ENCODE data around the gene ZNF398.

Gene ZNF398

GRCh38 chr7:149147072-149147751, at the start of gene ZNF398:
ZNF398 (plus strand) TSS chr7:149147453; CDS start chr7:149147743, 290 bp downstream.
- H3K27me3 ChIP-seq (ENCODE audit: control insufficient read depth in 2 of 2, insufficient read depth in 2 of 2, low read length in 2 of 2) = no peaks in the 10 kb centered on the region
- H3K4me3 ChIP-seq (ENCODE audit: low read length in 2 of 2) = peak within 1 kb of the TSS; percentile 88 to 95
- H3K9me3 ChIP-seq (ENCODE audit: control insufficient read depth in 2 of 2, low read length in 2 of 2) = no peaks in the 10 kb centered on the region
- peak within 1 kb of the TSS; percentile 71 to 90 for H3K27ac ChIP-seq (ENCODE audit: low read depth in 2 of 2, low read length in 2 of 2)
- peak within 1 kb of the TSS; percentile 84 to 94 for H3K9ac ChIP-seq (ENCODE audit: low read depth in 1 of 2, low read length in 2 of 2)
- H3K36me3 ChIP-seq (ENCODE audit: control insufficient read depth in 2 of 2, insufficient read depth in 2 of 2, low read length in 2 of 2) = no peaks in the 10 kb centered on the region
- peaks cover 4 to 9% of the 10 kb centered on the region in 2 donors for H3K4me1 ChIP-seq (ENCODE audit: control insufficient read depth in 2 of 2, insufficient read depth in 2 of 2, low read length in 2 of 2)

DNA sequence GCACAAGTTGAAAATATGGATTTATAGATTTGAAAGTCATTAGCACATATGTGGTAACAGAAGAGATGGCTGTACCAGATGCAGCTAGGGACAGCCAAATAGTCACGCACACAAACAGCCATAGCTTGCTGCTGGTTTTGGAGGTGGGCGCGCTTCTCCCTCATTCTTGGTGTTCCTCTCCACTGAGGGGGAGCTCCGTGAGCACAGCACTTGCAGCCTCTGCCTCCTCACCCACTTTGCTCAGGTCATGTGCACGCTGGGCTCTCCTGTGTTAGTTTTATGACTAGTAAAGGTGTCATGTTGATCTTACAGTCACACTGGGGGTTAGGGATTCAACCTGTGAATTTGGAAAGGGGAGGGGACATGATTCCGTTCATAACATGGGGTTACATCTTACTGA, 48.2 kb upstream of the ZNF398 start:
- no peaks in the 10 kb centered on the region for H3K4me1 ChIP-seq (ENCODE audit: control insufficient read depth in 2 of 2, insufficient read depth in 2 of 2, low read length in 2 of 2)
- H3K36me3 ChIP-seq (ENCODE audit: control insufficient read depth in 2 of 2, insufficient read depth in 2 of 2, low read length in 2 of 2) = peaks cover 0 to 3% of the 10 kb centered on the region in 2 donors
- H3K27me3 ChIP-seq (ENCODE audit: control insufficient read depth in 2 of 2, insufficient read depth in 2 of 2, low read length in 2 of 2) = no peaks in the 10 kb centered on the region
- no peak overlapping the region for H3K4me3 ChIP-seq (ENCODE audit: low read length in 2 of 2)
- H3K9me3 ChIP-seq (ENCODE audit: control insufficient read depth in 2 of 2, low read length in 2 of 2) = no peaks in the 10 kb centered on the region
- H3K9ac ChIP-seq (ENCODE audit: low read depth in 1 of 2, low read length in 2 of 2) = no peak overlapping the region
- H3K27ac ChIP-seq (ENCODE audit: low read depth in 2 of 2, low read length in 2 of 2) = no peak overlapping the region

DNA sequence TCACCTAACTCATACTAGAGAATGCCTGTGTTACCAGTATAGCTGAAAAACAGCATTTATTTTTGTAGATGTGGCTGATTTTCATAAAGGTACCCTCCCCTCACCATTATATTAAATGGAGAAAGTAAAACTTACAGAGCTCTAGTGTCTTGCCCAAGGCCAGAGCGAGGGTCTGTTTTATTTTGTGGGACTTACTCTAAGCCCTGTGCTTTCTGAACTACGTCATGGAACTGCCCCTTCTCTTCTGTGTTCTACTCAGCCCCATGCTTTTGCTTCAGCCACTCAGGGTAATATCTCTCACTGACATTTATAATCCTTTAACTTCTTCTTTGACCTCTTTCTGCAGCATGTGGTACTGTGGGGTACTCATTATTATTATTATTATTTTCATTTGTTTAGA, 46.4 kb upstream of the ZNF398 start:
- Histone ChIP-seq H3K4me1 (ENCODE audit: control insufficient read depth in 2 of 2, insufficient read depth in 2 of 2, low read length in 2 of 2) (no peaks in the 10 kb centered on the region), H3K9ac (ENCODE audit: low read depth in 1 of 2, low read length in 2 of 2) (no peak overlapping the region)

GRCh38 chr7:149102666-149103065, 44.6 kb upstream of the ZNF398 start:
- no peak overlapping the region for H3K27ac ChIP-seq (ENCODE audit: low read depth in 2 of 2, low read length in 2 of 2)
- H3K36me3 ChIP-seq (ENCODE audit: control insufficient read depth in 2 of 2, insufficient read depth in 2 of 2, low read length in 2 of 2) = peaks cover 0 to 3% of the 10 kb centered on the region in 2 donors
- no peak overlapping the region for H3K4me3 ChIP-seq (ENCODE audit: low read length in 2 of 2)
- H3K9me3 ChIP-seq (ENCODE audit: control insufficient read depth in 2 of 2, low read length in 2 of 2) = no peaks in the 10 kb centered on the region
- no peaks in the 10 kb centered on the region for H3K4me1 ChIP-seq (ENCODE audit: control insufficient read depth in 2 of 2, insufficient read depth in 2 of 2, low read length in 2 of 2)
- no peak overlapping the region for H3K9ac ChIP-seq (ENCODE audit: low read depth in 1 of 2, low read length in 2 of 2)
- H3K27me3 ChIP-seq (ENCODE audit: control insufficient read depth in 2 of 2, insufficient read depth in 2 of 2, low read length in 2 of 2) = no peaks in the 10 kb centered on the region

More for the DNA sequence above, 46.4 kb upstream of the ZNF398 start:
- Histone ChIP-seq H3K36me3 (ENCODE audit: control insufficient read depth in 2 of 2, insufficient read depth in 2 of 2, low read length in 2 of 2) (peaks cover 0 to 3% of the 10 kb centered on the region in 2 donors), H3K27me3 (ENCODE audit: control insufficient read depth in 2 of 2, insufficient read depth in 2 of 2, low read length in 2 of 2) (no peaks in the 10 kb centered on the region), H3K27ac (ENCODE audit: low read depth in 2 of 2, low read length in 2 of 2) (no peak overlapping the region), H3K9me3 (ENCODE audit: control insufficient read depth in 2 of 2, low read length in 2 of 2) (no peaks in the 10 kb centered on the region), H3K4me3 (ENCODE audit: low read length in 2 of 2) (no peak overlapping the region)

DNA sequence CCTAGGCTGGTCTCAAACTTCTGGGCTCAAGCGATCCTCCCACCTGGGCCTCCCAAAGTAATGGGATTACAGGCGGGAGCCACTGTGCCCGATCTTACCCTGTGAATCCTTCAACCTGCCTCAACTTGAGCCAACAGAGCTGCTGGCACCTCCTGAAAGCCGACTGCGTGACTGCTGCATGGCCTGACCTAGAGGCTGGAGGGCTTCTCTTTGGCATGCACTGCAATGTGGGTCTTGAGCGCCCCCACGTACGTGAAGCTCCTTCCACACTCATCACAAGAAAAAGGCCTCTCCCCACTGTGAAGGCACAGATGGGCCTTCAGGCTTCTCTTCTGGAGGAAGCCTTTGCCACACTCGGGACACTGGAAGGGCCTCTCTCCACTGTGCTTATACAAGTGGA, 43.8 kb upstream of the ZNF398 start:
- Histone ChIP-seq H3K9ac (ENCODE audit: low read depth in 1 of 2, low read length in 2 of 2) (no peak overlapping the region), H3K4me1 (ENCODE audit: control insufficient read depth in 2 of 2, insufficient read depth in 2 of 2, low read length in 2 of 2) (no peaks in the 10 kb centered on the region), H3K4me3 (ENCODE audit: low read length in 2 of 2) (no peak overlapping the region), H3K27ac (ENCODE audit: low read depth in 2 of 2, low read length in 2 of 2) (no peak overlapping the region), H3K36me3 (ENCODE audit: control insufficient read depth in 2 of 2, insufficient read depth in 2 of 2, low read length in 2 of 2) (peaks cover 0 to 3% of the 10 kb centered on the region in 2 donors), H3K9me3 (ENCODE audit: control insufficient read depth in 2 of 2, low read length in 2 of 2) (no peaks in the 10 kb centered on the region), H3K27me3 (ENCODE audit: control insufficient read depth in 2 of 2, insufficient read depth in 2 of 2, low read length in 2 of 2) (no peaks in the 10 kb centered on the region)

DNA sequence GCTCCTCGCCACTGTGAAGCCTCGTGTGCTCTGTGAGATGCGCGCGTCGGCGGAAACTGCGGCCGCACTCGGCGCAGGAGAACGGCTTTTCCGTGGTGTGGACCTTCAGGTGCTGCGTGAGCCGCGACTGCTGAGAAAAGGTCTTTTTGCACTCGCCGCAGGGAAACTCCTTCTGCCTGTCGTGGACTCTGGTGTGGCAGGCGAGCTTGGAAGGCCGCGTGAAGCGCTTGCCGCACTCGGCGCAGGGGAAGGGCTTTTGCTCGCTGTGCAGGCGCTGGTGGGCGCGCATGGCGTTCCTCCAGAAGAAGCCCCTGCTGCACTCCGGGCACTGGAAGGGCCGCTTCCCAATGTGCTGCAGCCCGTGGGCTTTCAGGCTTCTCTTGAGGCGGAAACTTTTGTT, 43.0 kb upstream of the ZNF398 start:
- no peaks in the 10 kb centered on the region for H3K27me3 ChIP-seq (ENCODE audit: control insufficient read depth in 2 of 2, insufficient read depth in 2 of 2, low read length in 2 of 2)
- H3K36me3 ChIP-seq (ENCODE audit: control insufficient read depth in 2 of 2, insufficient read depth in 2 of 2, low read length in 2 of 2) = peaks cover 0 to 3% of the 10 kb centered on the region in 2 donors
- no peaks in the 10 kb centered on the region for H3K9me3 ChIP-seq (ENCODE audit: control insufficient read depth in 2 of 2, low read length in 2 of 2)
- H3K4me3 ChIP-seq (ENCODE audit: low read length in 2 of 2) = no peak overlapping the region
- H3K4me1 ChIP-seq (ENCODE audit: control insufficient read depth in 2 of 2, insufficient read depth in 2 of 2, low read length in 2 of 2) = no peaks in the 10 kb centered on the region
- no peak overlapping the region for H3K27ac ChIP-seq (ENCODE audit: low read depth in 2 of 2, low read length in 2 of 2)
- H3K9ac ChIP-seq (ENCODE audit: low read depth in 1 of 2, low read length in 2 of 2) = no peak overlapping the region

DNA sequence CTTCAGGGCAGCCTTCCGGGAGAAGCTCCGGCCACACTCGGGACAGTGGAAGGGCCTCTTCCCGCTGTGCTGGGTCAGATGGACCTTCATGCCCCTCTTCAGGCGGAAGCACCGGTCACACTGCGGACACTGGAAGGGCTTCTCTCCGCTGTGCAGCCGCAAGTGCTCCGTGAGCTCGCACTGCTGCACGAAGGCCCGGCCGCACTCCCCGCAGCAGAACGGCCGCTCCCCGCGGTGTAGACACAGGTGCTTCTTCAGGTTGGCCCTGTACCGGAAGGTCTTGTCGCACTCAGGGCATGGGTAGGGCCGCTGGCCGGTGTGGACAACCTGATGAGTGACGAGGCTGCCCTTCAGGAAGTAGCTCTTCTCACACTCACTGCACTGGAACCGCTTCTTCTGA, 42.5 kb upstream of the ZNF398 start:
- Histone ChIP-seq H3K27ac (ENCODE audit: low read depth in 2 of 2, low read length in 2 of 2) (no peak overlapping the region), H3K9me3 (ENCODE audit: control insufficient read depth in 2 of 2, low read length in 2 of 2) (no peaks in the 10 kb centered on the region), H3K4me1 (ENCODE audit: control insufficient read depth in 2 of 2, insufficient read depth in 2 of 2, low read length in 2 of 2) (no peaks in the 10 kb centered on the region), H3K9ac (ENCODE audit: low read depth in 1 of 2, low read length in 2 of 2) (no peak overlapping the region), H3K36me3 (ENCODE audit: control insufficient read depth in 2 of 2, insufficient read depth in 2 of 2, low read length in 2 of 2) (peaks cover 0 to 3% of the 10 kb centered on the region in 2 donors), H3K27me3 (ENCODE audit: control insufficient read depth in 2 of 2, insufficient read depth in 2 of 2, low read length in 2 of 2) (no peaks in the 10 kb centered on the region), H3K4me3 (ENCODE audit: low read length in 2 of 2) (no peak overlapping the region)

DNA sequence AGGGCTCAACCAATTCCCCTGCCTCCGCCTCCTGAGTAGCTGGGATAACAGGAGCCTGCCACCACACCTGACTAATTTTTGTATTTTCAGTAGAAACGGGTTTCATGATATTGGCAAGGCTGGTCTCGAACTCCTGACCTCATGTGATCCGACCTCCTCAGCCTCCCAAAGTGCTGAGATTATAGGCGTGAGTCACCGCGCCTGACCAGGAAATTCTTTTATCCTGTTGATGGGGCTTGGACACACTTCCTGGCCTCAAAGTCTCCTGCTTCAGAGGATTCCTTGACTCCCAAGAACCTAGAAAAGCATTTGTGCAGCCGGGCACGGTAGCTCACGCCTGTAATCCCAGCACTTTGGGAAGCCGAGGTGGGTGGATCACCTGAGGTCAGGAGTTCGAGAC, 37.3 kb upstream of the ZNF398 start:
- H3K4me3 ChIP-seq (ENCODE audit: low read length in 2 of 2) = no peak overlapping the region
- H3K27me3 ChIP-seq (ENCODE audit: control insufficient read depth in 2 of 2, insufficient read depth in 2 of 2, low read length in 2 of 2) = no peaks in the 10 kb centered on the region
- no peak overlapping the region for H3K9ac ChIP-seq (ENCODE audit: low read depth in 1 of 2, low read length in 2 of 2)
- H3K4me1 ChIP-seq (ENCODE audit: control insufficient read depth in 2 of 2, insufficient read depth in 2 of 2, low read length in 2 of 2) = no peaks in the 10 kb centered on the region
- no peaks in the 10 kb centered on the region for H3K36me3 ChIP-seq (ENCODE audit: control insufficient read depth in 2 of 2, insufficient read depth in 2 of 2, low read length in 2 of 2)
- H3K9me3 ChIP-seq (ENCODE audit: control insufficient read depth in 2 of 2, low read length in 2 of 2) = no peaks in the 10 kb centered on the region
- H3K27ac ChIP-seq (ENCODE audit: low read depth in 2 of 2, low read length in 2 of 2) = no peak overlapping the region

DNA sequence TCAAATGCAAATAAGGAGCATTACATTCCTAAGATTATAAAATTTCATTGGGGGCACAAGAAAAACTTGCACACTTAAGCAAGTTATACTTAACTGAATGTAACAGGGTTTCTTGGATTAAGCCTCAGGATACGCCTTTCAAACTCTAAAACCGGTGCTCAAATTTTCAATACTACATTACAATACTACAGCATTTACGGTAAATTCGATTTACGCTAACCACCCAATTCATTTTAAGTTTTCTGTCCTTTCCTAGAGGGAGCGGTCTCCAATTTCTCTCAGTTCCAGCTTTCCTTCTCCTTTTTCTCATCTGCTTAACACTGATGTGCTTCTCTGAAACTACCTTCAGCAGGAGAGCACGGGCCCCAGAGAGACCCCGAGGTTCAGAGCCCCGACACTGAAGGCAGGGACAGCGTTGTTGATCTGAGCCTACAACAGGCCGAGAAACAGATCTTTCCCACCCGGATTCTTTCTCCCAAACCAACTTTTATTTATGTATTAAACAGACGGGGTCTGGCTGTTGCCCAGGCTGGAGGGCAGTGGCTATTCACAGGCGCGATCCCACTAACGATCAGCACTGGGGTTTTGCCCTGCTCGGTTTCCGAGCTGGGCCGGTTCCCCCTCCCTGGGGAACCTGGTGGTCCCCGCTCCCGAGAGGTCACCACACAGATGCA, 21.9 kb upstream of the ZNF398 start:
- H3K4me3 ChIP-seq (ENCODE audit: low read length in 2 of 2) = peak overlapping the region; percentile 98 to 99
- no peaks in the 10 kb centered on the region for H3K36me3 ChIP-seq (ENCODE audit: control insufficient read depth in 2 of 2, insufficient read depth in 2 of 2, low read length in 2 of 2)
- peak overlapping the region; percentile 91 to 98 for H3K9ac ChIP-seq (ENCODE audit: low read depth in 1 of 2, low read length in 2 of 2)
- peak overlapping the region; percentile 89 to 96 for H3K27ac ChIP-seq (ENCODE audit: low read depth in 2 of 2, low read length in 2 of 2)
- no peaks in the 10 kb centered on the region for H3K27me3 ChIP-seq (ENCODE audit: control insufficient read depth in 2 of 2, insufficient read depth in 2 of 2, low read length in 2 of 2)
- H3K9me3 ChIP-seq (ENCODE audit: control insufficient read depth in 2 of 2, low read length in 2 of 2) = no peaks in the 10 kb centered on the region
- H3K4me1 ChIP-seq (ENCODE audit: control insufficient read depth in 2 of 2, insufficient read depth in 2 of 2, low read length in 2 of 2) = peaks cover 3 to 9% of the 10 kb centered on the region in 2 donors

DNA sequence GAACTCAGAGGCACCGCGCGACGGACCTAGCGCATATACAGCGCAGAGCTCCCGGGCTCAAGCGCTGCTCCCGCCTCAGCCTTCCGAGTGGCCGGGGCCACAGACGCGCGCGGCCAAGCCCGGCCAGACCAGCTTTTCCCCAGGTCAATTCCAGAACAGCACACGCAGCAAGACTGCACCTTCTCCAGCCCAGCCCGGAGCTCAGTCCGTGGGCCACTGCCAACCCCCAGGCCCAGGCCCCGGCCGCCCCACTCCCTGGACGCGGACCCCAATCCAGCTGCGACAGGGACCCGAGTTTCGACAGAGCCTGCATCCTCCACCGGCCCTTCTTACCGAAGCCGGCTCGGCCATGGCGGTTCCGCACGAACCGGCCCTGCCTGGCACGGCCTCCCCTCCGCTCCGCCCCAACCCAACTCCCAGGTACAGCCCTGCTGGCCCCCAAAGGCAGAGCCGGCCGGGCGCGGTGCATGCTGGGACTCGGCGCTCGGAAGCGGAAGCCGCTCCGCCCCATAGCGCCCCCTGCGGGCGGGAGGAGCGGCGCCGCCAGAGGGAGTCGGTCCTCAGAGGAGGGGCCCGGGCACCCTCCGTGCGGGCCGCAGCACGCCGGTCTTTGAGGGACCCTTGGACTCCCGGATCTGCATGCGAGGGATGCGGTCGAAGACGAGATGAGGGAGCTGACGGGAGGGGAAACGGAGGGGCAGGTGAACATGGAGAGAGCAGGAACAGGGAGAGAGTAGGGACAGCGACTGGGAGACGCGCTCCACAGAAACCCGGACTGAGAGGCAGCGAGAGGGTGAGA, 21.2 kb upstream of the ZNF398 start, which contains the start of gene ZNF425:
TSS of gene ZNF425 (minus strand) at position 462 of the 799 bp plus-strand sequence. CDS start at position 351, 111 bp downstream.
- Histone ChIP-seq H3K27me3 (ENCODE audit: control insufficient read depth in 2 of 2, insufficient read depth in 2 of 2, low read length in 2 of 2) (no peaks in the 10 kb centered on the region), H3K9ac (ENCODE audit: low read depth in 1 of 2, low read length in 2 of 2) (peak within 1 kb of the TSS; percentile 96 to 98)

More for the DNA sequence above, 21.2 kb upstream of the ZNF398 start, which contains the start of gene ZNF425:
- Histone ChIP-seq H3K9me3 (ENCODE audit: control insufficient read depth in 2 of 2, low read length in 2 of 2) (peaks cover 0 to 2% of the 10 kb centered on the region in 2 donors), H3K4me3 (ENCODE audit: low read length in 2 of 2) (peak within 1 kb of the TSS; percentile 98 to 99), H3K27ac (ENCODE audit: low read depth in 2 of 2, low read length in 2 of 2) (peak within 1 kb of the TSS; percentile 89 to 96), H3K36me3 (ENCODE audit: control insufficient read depth in 2 of 2, insufficient read depth in 2 of 2, low read length in 2 of 2) (peaks cover 0 to 4% of the 10 kb centered on the region in 2 donors), H3K4me1 (ENCODE audit: control insufficient read depth in 2 of 2, insufficient read depth in 2 of 2, low read length in 2 of 2) (peaks cover 3 to 9% of the 10 kb centered on the region in 2 donors)

All from mucosa of rectum (tissue), 2 donors.